B cell (primary cell): ENCODE measurements around the gene PRKCB. TPM values are rescaled to one million over a fixed set of nuclear protein-coding genes. Genes with fewer than 3 reads are reported as not detected.
"Not testable (repeated sequence)": the region's sequence is repeated elsewhere in the genome, so short reads cannot be mapped to it uniquely, and the experiment has no call there.

Experiments
- ATAC-seq: fragments of 200-7000 bp; cut with Tn5 transposase; one replicate; pipeline ENCODE4 v1.10.0; 2021; ENCODE audit warnings: low read depth, mild to moderate bottlenecking, moderate number of reproducible peaks, moderate library complexity
- CTCF ChIA-PET: fragments of 350-600 bp; sonication (Branson Sonifier 250); formaldehyde crosslinking; loops from one replicate; lab custom pipeline; 2021; ENCODE audit warnings: antibody characterized with exemption, inconsistent platforms; lab: Charles Lee
- POLR2A ChIA-PET: fragments of 350-600 bp; sonication (Branson Sonifier 250); formaldehyde crosslinking; loops from one replicate; lab custom pipeline; 2021; ENCODE audit warnings: antibody characterized with exemption; lab: Charles Lee
- DNase-seq: peaks from one replicate; pipeline ENCODE4 v3.0.0; 2013
- H2AFZ ChIP-seq: 2 replicates; pipeline ENCODE4 v1.6.1; 2012; ENCODE audit warnings: mild to moderate bottlenecking, low read depth, low read length; ENCODE audit not compliant: insufficient read depth, poor library complexity, severe bottlenecking
- H3K27ac ChIP-seq, 2 donors: 1 replicate in 1 of 2; 2 replicates in 1 of 2; pipeline ENCODE4 v1.5.1; 2012 to 2013; ENCODE audit warnings: low read length in 2 of 2, mild to moderate bottlenecking in 2 of 2, moderate library complexity in 1 of 2
- H3K27me3 ChIP-seq, 4 experiments: fragments of 200-600 bp in 1 of 4; sonication (generic) in 1 of 4; replicated peaks in 1 of 4; 1 replicate in 2 of 4; 2 replicates in 2 of 4; pipeline versions ENCODE4 v1.6.1 to v1.7.0; 2013 to 2016; ENCODE audit warnings: low read length in 3 of 4, mild to moderate bottlenecking in 2 of 4, mixed read lengths in 1 of 4, moderate library complexity in 1 of 4; ENCODE audit not compliant: insufficient read depth in 4 of 4, control insufficient read depth in 3 of 4; ENCODE audit errors: control extremely low read depth in 1 of 4
- H3K36me3 ChIP-seq, 2 experiments: replicated peaks in 1 of 2; 1 replicate in 1 of 2; 2 replicates in 1 of 2; pipeline versions ENCODE4 v1.6.1 to v1.7.1; 2013; ENCODE audit warnings: low read length in 1 of 2; ENCODE audit not compliant: insufficient read depth in 2 of 2, control insufficient read depth in 1 of 2; ENCODE audit errors: control extremely low read depth in 1 of 2, extremely low read depth in 1 of 2
- H3K4me1 ChIP-seq, 2 donors: fragments of 200-600 bp in 1 of 2; sonication (generic) in 1 of 2; 1 replicate in 1 of 2; 2 replicates in 1 of 2; pipeline versions ENCODE4 v1.5.1 to v1.6.1; 2013 to 2017; ENCODE audit warnings: low read length in 2 of 2; ENCODE audit not compliant: control insufficient read depth in 2 of 2, insufficient read depth in 2 of 2
- H3K4me2 ChIP-seq: replicated peaks from 2 replicates; pipeline ENCODE3; 2012; ENCODE audit warnings: mild to moderate bottlenecking, low read depth, low read length; ENCODE audit not compliant: poor library complexity, severe bottlenecking
- H3K4me3 ChIP-seq, 5 experiments: fragments of 200-600 bp in 1 of 5; sonication (generic) in 1 of 5; 1 replicate in 3 of 5; 2 replicates in 2 of 5; pipeline versions ENCODE4 v1.5.1 to v1.7.0; 2011 to 2016; ENCODE audit warnings: low read length in 4 of 5, mild to moderate bottlenecking in 4 of 5, low read depth in 2 of 5, control low read depth in 1 of 5, moderate library complexity in 1 of 5; ENCODE audit not compliant: insufficient read depth in 1 of 5; ENCODE audit errors: control extremely low read depth in 1 of 5, extremely low read depth in 1 of 5
- H3K79me2 ChIP-seq: fragments of 200-600 bp; sonication (generic); one replicate; pipeline ENCODE4 v1.6.0; 2016; ENCODE audit warnings: low read length; ENCODE audit not compliant: control insufficient read depth, insufficient read depth
- H3K9ac ChIP-seq: fragments of 200-600 bp; sonication (generic); 2 replicates; pipeline ENCODE4 v1.6.1; 2017; ENCODE audit warnings: mild to moderate bottlenecking, low read length, moderate library complexity
- H3K9me3 ChIP-seq, 3 donors: one replicate each; pipeline versions ENCODE4 v1.6.1 to v1.7.1; 2013; ENCODE audit warnings: low read length in 2 of 3; ENCODE audit not compliant: control insufficient read depth in 2 of 3, insufficient read depth in 1 of 3; ENCODE audit errors: control extremely low read depth in 1 of 3
- H4K20me1 ChIP-seq: 2 replicates; pipeline ENCODE4 v1.6.0; 2012; ENCODE audit warnings: mild to moderate bottlenecking, low read length; ENCODE audit not compliant: insufficient read depth, control insufficient read depth, poor library complexity, severe bottlenecking
- H3K27ac Mint-ChIP-seq: one replicate; pipeline ENCODE4 v1.8.0; 2021; ENCODE audit warnings: mixed read lengths
- H3K27me3 Mint-ChIP-seq: one replicate; pipeline ENCODE4 v1.8.0; 2021; ENCODE audit warnings: mixed read lengths
- H3K4me1 Mint-ChIP-seq: one replicate; pipeline ENCODE4 v1.8.0; 2021; ENCODE audit warnings: mixed read lengths
- H3K4me3 Mint-ChIP-seq: one replicate; pipeline ENCODE4 v1.8.0; 2021; ENCODE audit warnings: mixed read lengths
- H3K9me3 Mint-ChIP-seq: one replicate; pipeline ENCODE4 v1.8.0; 2022; ENCODE audit warnings: mixed read lengths; ENCODE audit not compliant: insufficient read depth
- CTCF ChIP-seq: fragments of 200-600 bp; IDR thresholded peaks from one replicate; pipeline ENCODE4 v1.8.0; 2022; ENCODE audit warnings: antibody characterized with exemption, mild to moderate bottlenecking
- EZH2 ChIP-seq: IDR thresholded peaks from 2 replicates; pipeline ENCODE4 v1.6.1; 2012; ENCODE audit warnings: borderline replicate concordance, low read depth, mild to moderate bottlenecking, moderate library complexity, low read length; ENCODE audit not compliant: insufficient read depth, poor library complexity, severe bottlenecking
- WGBS: methylation state at CpG from one replicate; pipeline ENCODE4 v1.1.5; 2013; ENCODE audit warnings: missing lambda C conversion rate; ENCODE audit not compliant: insufficient coverage; 5-methylcytosine and 5-hydroxymethylcytosine counted together
- intact Hi-C: fragments of 100-400 bp; cut with micrococcal nuclease; formaldehyde crosslinking; loops from one replicate; pipeline ENCODE4 v1.10.0; 2022
- polyA plus RNA-seq: library from polyadenylated mRNA; depleted of rRNA; stranded (reverse); fragments of >200 nt; gene quantifications from 2 replicates; pipeline ENCODE4 v1.2.3, GENCODE V29; 2012
- total RNA-seq, 2 donors: library from RNA; stranded (reverse); fragments of 120-200 nt in 1 of 2; gene quantifications; 1 replicate in 1 of 2; 2 replicates in 1 of 2; pipeline versions ENCODE4 v1.2.3 to v1.2.4, GENCODE V29; 2013 to 2022

The PRKCB gene
- total and polyA plus RNA-seq, 2 donors (not counting 1 experiment from before 2014, with no cell fraction given): 106 to 373 TPM

GRCh38 chr16:24024971-24025370 is 189.2 kb downstream of the PRKCB start:
- Histone ChIP-seq H3K4me3 (no peak overlapping the region), H3K4me2 (peak overlapping the region; percentile 28), H2AFZ (no peak overlapping the region), H4K20me1 (peaks cover 46% of the 10 kb centered on the region), H3K9me3 (peaks cover 0 to 7% (median 0%) of the 10 kb centered on the region in 3 donors), H3K9ac (no peak overlapping the region), H3K79me2 (peaks cover 67% of the 10 kb centered on the region), H3K27me3 (no peaks in the 10 kb centered on the region), H3K4me1 (peaks cover 42 to 59% of the 10 kb centered on the region in 2 donors), H3K36me3 (peaks cover 0 to 19% of the 10 kb centered on the region in 2 experiments), H3K27ac (no peak overlapping the region)
- 100% methylated on average over 1 of the region's 7 CpGs for WGBS
- no peaks in the 10 kb centered on the region for H3K27me3 Mint-ChIP-seq
- peaks cover 73% of the 10 kb centered on the region for H3K4me1 Mint-ChIP-seq
- H3K27ac Mint-ChIP-seq: peak overlapping the region; percentile 64
- peak overlapping the region; percentile 30 for H3K4me3 Mint-ChIP-seq
- ATAC-seq (no peak), DNase-seq (no peak)
- no peak for TF ChIP-seq CTCF
- no peak for TF ChIP-seq EZH2
- intact Hi-C loops: no loop called here
- ChIA-PET POLR2A (no interaction called here), CTCF (interaction anchor here (1.0 to 22.7 kb wide), 7 partner anchors 8 to 222 kb away, joined by 3 to 493 read pairs (median 10); no protein-coding TSS in a partner anchor)
- no peaks in the 10 kb centered on the region for H3K9me3 Mint-ChIP-seq

- intact Hi-C loops: no loop called here
- H2AFZ ChIP-seq: no peak overlapping the region
- H3K4me1 ChIP-seq: peaks cover 25 to 44% of the 10 kb centered on the region in 2 donors
- H3K9me3 ChIP-seq: peaks cover 0 to 2% (median 0%) of the 10 kb centered on the region in 3 donors
- no peak for ATAC-seq
- H4K20me1 ChIP-seq: peaks cover 49% of the 10 kb centered on the region
- no peak overlapping the region for H3K4me2 ChIP-seq
- no peak overlapping the region for H3K9ac ChIP-seq
- H3K36me3 ChIP-seq: peaks cover 0 to 32% of the 10 kb centered on the region in 2 experiments
- Mint-ChIP-seq H3K4me3 (no peak overlapping the region), H3K9me3 (no peaks in the 10 kb centered on the region), H3K4me1 (peaks cover 75% of the 10 kb centered on the region), H3K27me3 (no peaks in the 10 kb centered on the region), H3K27ac (peak overlapping the region; percentile 53)
- no peak overlapping the region for H3K27ac ChIP-seq
- no peak for DNase-seq
- no peak overlapping the region for H3K4me3 ChIP-seq
- no peaks in the 10 kb centered on the region for H3K27me3 ChIP-seq
- WGBS: 89% methylated on average over 7 of the region's 8 CpGs
- POLR2A ChIA-PET: interaction anchor here (0.6 kb wide), 1 partner anchor 148 kb away, joined by 3 read pairs; no protein-coding TSS in a partner anchor
- CTCF ChIA-PET: interaction anchor here (0.6 to 5.1 kb wide), 11 partner anchors 9 to 227 kb away, joined by 3 to 30 read pairs (median 4); no protein-coding TSS in a partner anchor
- TF ChIP-seq CTCF (no peak), EZH2 (no peak)
- H3K79me2 ChIP-seq: peaks cover 57% of the 10 kb centered on the region
Observed at GRCh38 chr16:24027466-24027865, 191.7 kb downstream of the PRKCB start.

GRCh38 chr16:24029841-24030240 is 194.1 kb downstream of the PRKCB start:
- H3K27me3 ChIP-seq, H3K27me3 Mint-ChIP-seq, H3K4me3 ChIP-seq, intact Hi-C loops, H3K4me2 ChIP-seq, H2AFZ ChIP-seq, ATAC-seq, POLR2A ChIA-PET, H3K9ac ChIP-seq, H3K4me3 Mint-ChIP-seq, DNase-seq, H3K9me3 Mint-ChIP-seq: not testable (repeated sequence)
- Histone ChIP-seq H3K27ac (peak overlapping the region in 1 of 2 donors; percentile 2), H3K4me1 (peaks cover 20 to 39% of the 10 kb centered on the region in 2 donors), H4K20me1 (peaks cover 39% of the 10 kb centered on the region), H3K9me3 (peaks cover 0 to 12% (median 0%) of the 10 kb centered on the region in 3 donors), H3K36me3 (peaks cover 0 to 52% of the 10 kb centered on the region in 2 experiments), H3K79me2 (peaks cover 36% of the 10 kb centered on the region)
- peaks cover 76% of the 10 kb centered on the region for H3K4me1 Mint-ChIP-seq
- CTCF ChIA-PET: interaction anchor here (1.8 kb wide), 1 partner anchor 226 kb away, joined by 14 read pairs; no protein-coding TSS in a partner anchor
- H3K27ac Mint-ChIP-seq: peak overlapping the region; percentile 56
- WGBS: no CpG with 5 or more reads among the region's 1 CpG
